AG04450 (cell line): ENCODE data around the gene CDC42BPB. TPM values are rescaled to one million over a fixed set of nuclear protein-coding genes. Genes with fewer than 3 reads are reported as not detected.

Experiments
- CTCF ChIA-PET: fragments of 300-600, 350-600 bp; formaldehyde crosslinking; extraction: SDS; loops from one replicate; lab custom pipeline; 2022; ENCODE audit warnings: antibody characterized with exemption, inconsistent platforms; lab: Charles Lee
- POLR2A ChIA-PET: fragments of 350-600 bp; formaldehyde crosslinking; extraction: SDS; loops from one replicate; lab custom pipeline; 2021; ENCODE audit warnings: antibody characterized with exemption, inconsistent platforms; lab: Yijun Ruan, JAX
- DNase-seq: peaks from one replicate; pipeline ENCODE4 v3.0.0-alpha.2; 2011; ENCODE audit warnings: low read depth, low spot score
- H3K27ac ChIP-seq: one replicate; pipeline ENCODE4 v1.5.1; 2012; ENCODE audit warnings: low read depth, low read length, control low read depth
- H3K27me3 ChIP-seq: one replicate; pipeline ENCODE4 v1.6.0; 2012; ENCODE audit warnings: low read length; ENCODE audit not compliant: control insufficient read depth, insufficient read depth
- H3K4me3 ChIP-seq: 2 replicates; pipeline ENCODE4 v1.5.1; 2011; ENCODE audit warnings: mild to moderate bottlenecking, low read depth, low read length, control low read depth
- H3K9me3 ChIP-seq: 2 replicates; pipeline ENCODE4 v1.5.1; 2012; ENCODE audit warnings: low read length; ENCODE audit not compliant: control insufficient read depth, insufficient read depth
- polyA plus RNA-seq: library from polyadenylated mRNA; depleted of rRNA; stranded (reverse); fragments of >200 nt; gene quantifications from 2 replicates; pipeline ENCODE4 v1.2.3, GENCODE V29; 2011
- TF ChIP-seq, protein P1 (sequence below): IDR thresholded peaks from 2 replicates; pipeline ENCODE4 v1.5.1; 2011; ENCODE audit warnings: low read depth, low read length, control low read depth, inconsistent platforms

Gene CDC42BPB
- polyA plus RNA-seq, 1 experiment, result 57.0 TPM

DNA sequence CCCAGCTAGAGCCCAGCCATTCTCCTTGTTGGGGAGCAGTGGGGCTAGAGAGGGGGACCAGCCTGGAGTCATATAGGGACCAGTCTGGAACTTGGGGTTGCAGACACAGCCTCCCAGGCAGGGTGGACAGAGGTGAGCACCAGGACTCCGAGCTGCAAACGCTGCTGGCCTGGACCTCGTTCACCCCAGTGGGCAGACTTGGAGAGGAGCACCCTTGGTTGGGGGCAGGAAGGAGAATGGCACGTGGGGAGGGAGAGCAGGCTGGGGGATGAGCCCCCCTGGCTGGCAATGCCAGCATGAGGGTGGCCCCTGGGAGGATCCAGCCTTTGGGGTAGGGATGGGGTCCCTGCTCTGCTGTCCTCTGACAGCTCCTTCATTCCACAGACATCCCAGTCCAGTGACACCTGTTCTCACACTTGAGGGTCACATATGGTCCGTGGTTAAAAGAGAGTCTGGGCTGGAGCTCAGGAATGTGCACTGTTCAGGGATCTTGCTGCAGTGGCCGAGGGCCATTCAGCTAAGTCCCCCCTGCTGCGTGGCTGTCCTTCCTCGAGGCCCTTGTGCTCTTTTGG, 29.5 kb upstream of the CDC42BPB start:
- CTCF ChIA-PET, result interaction anchor here (0.6 to 1.1 kb wide), 3 partner anchors 11 to 397 kb away, joined by 4 read pairs; no protein-coding TSS in a partner anchor
- Histone ChIP-seq H3K9me3 (no peaks in the 10 kb centered on the region; the same call in 1 of the 2 replicates), H3K27me3 (peaks cover 30% of the 10 kb centered on the region), H3K4me3 (no peak overlapping the region), H3K27ac (no peak overlapping the region)
- no peak for DNase-seq
- POLR2A ChIA-PET, result no interaction called here
- TF ChIP-seq, protein P1, sequence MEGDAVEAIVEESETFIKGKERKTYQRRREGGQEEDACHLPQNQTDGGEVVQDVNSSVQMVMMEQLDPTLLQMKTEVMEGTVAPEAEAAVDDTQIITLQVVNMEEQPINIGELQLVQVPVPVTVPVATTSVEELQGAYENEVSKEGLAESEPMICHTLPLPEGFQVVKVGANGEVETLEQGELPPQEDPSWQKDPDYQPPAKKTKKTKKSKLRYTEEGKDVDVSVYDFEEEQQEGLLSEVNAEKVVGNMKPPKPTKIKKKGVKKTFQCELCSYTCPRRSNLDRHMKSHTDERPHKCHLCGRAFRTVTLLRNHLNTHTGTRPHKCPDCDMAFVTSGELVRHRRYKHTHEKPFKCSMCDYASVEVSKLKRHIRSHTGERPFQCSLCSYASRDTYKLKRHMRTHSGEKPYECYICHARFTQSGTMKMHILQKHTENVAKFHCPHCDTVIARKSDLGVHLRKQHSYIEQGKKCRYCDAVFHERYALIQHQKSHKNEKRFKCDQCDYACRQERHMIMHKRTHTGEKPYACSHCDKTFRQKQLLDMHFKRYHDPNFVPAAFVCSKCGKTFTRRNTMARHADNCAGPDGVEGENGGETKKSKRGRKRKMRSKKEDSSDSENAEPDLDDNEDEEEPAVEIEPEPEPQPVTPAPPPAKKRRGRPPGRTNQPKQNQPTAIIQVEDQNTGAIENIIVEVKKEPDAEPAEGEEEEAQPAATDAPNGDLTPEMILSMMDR, result no peak

DNA sequence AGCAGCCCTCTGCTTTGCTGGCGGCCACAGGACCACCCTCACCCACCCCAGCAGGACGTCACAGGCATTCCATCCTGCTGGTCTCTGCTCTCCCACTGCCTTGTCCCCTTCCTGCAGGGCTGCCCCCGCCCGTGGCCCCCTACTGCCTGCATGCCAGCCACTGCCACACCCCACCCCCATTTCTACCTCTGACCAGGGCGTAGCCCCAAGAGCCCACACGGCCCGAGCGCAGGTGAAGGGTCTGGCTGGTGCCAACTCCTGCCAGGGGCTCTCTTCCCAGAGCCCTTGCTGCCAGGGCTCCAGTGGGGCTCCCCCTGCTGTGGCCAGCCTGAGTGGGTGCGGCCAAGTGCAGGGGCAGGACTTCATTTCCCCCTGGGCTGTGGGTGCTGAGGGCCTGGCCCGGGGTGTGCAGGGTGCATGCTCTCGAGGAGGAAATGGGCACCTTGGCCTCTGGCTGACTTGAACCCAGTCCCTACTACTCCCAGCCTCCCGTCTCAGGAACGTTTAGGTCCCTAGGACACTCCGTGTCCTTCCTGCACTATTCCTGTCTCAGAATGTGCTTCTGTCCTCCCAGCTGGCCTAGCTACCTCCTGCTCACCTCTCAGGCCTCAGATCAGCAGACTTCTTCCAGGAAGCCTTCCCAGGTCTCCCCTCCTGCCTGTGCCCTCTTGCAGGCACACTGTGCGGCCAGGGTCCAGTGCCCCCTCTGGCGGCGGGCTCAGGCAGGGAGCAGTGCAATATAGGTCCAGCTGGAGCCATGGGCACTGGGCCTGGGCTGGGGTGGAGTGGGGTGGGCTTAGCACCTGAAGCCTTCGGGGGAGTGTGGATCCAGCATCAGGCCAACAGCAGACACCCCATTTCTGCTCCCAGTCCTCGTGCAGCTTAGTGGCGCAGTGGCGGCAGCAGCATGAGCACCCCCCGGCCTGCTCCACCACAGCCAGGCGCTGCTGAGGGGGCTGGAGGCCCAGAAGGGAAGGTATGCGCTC, 28.1 kb upstream of the CDC42BPB start:
- Histone ChIP-seq H3K9me3 (no peaks in the 10 kb centered on the region; the same call in 1 of the 2 replicates), H3K27ac (no peak overlapping the region), H3K27me3 (peaks cover 33% of the 10 kb centered on the region), H3K4me3 (no peak overlapping the region)
- TF ChIP-seq, protein P1, result peak; percentile 40
- ChIA-PET CTCF (no interaction called here), POLR2A (no interaction called here)
- DNase-seq, result no peak

DNA sequence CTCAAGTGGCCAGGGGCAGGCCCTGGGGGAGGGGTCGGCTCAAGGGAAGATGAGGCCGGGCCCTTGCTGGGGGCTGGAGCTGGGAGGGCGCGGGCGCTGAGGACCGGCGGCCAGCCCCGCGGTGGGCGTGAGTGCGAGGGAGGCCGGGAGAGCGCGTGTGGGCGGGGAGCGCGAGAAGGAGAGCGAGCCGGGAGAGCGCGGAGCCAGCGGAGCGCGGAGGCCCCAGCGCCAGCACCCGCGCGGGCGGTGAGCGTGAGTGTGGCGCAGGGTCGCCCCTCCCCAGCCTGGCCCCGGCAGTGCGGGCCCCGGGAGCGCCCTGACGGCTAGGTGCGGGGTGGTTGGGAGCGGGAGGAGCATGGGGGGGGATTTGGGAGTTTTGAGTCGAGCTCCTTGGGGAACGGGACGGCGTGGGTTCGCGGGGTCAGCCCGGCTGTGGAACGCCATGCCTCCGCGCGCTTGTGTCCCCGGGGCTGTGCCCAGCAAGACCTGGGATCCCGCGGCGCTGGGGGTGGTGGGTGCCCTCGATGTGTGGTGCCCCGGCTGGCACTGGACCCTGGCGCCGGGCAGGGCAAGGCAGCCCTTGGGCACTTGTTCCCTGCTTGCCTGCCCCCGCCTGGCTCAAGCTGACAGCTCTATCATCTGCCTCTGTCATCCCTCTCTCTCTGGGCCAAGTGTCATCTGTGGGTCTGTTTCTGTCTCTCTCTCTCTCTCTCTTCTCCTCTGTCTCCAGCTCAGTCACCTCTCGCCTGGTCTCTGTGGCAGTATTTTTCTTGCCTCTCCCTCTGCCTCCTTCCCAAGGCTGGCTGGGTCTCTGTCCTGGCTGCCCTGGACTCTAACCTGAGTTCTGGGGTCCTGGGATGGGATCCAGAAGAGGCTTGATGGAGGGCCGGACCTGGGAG, 26.9 kb upstream of the CDC42BPB start, which contains the start of gene LBHD2:
Gene LBHD2 (plus strand): TSS at position 190 of the 899 bp plus-strand sequence. CDS start 1,803 bp downstream, outside the sequence.
- H3K4me3 ChIP-seq, result no peak within 1 kb of the TSS; the same call in 1 of the 2 replicates
- H3K27ac ChIP-seq, result no peak within 1 kb of the TSS
- ChIA-PET POLR2A (no interaction called here), CTCF (interaction anchor here (2.1 kb wide), 1 partner anchor 21 kb away, joined by 9 read pairs; no protein-coding TSS in a partner anchor)
- H3K9me3 ChIP-seq, result no peaks in the 10 kb centered on the region; the same call in 1 of the 2 replicates
- peaks cover 38% of the 10 kb centered on the region for H3K27me3 ChIP-seq
- no peak for DNase-seq
- TF ChIP-seq, protein P1, result no peak

DNA sequence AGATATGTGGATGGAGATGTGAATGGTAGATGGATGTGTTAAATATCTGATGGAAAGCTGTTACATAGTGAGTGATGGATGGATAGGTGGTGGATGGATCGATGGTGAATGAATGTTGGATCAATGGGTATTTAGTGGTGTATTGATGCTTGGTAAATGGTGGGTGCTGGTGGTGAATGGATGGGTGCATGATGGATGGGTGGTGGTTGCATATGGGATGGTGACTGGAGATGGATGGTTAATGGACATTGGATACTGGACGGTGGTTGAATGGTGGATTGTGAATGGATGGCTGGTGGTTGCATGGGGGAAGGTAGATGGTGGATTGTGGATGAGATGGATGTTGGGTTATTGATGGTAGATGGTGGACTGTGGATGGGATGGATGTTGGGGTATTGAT, 24.6 kb upstream of the CDC42BPB start:
- ChIA-PET POLR2A (no interaction called here), CTCF (no interaction called here)
- H3K27ac ChIP-seq, result no peak overlapping the region
- H3K27me3 ChIP-seq, result peaks cover 29% of the 10 kb centered on the region
- H3K9me3 ChIP-seq, result no peaks in the 10 kb centered on the region; the same call in 1 of the 2 replicates
- no peak for DNase-seq
- TF ChIP-seq, protein P1, result no peak
- no peak overlapping the region for H3K4me3 ChIP-seq
